Epithelial cell of esophagus (primary cell): ENCODE measurements around the gene LHX2.
"Not testable (repeated sequence)": the region's sequence is repeated elsewhere in the genome, so short reads cannot be mapped to it uniquely, and the experiment has no call there.

ENCODE experiments used
- DNase-seq: peaks from one replicate; pipeline ENCODE4 v3.0.0; 2010; ENCODE audit warnings: low read depth
- H3K4me3 ChIP-seq: 2 replicates; pipeline ENCODE4 v1.5.1; 2011; ENCODE audit warnings: mild to moderate bottlenecking, low read length, control low read depth
- CTCF ChIP-seq: IDR thresholded peaks from 2 replicates; pipeline ENCODE4 v1.5.1; 2011; ENCODE audit warnings: low read depth, mild to moderate bottlenecking, low read length, control low read depth, inconsistent platforms; ENCODE audit not compliant: insufficient read depth; ENCODE audit errors: missing control alignments

LHX2 gene

DNA sequence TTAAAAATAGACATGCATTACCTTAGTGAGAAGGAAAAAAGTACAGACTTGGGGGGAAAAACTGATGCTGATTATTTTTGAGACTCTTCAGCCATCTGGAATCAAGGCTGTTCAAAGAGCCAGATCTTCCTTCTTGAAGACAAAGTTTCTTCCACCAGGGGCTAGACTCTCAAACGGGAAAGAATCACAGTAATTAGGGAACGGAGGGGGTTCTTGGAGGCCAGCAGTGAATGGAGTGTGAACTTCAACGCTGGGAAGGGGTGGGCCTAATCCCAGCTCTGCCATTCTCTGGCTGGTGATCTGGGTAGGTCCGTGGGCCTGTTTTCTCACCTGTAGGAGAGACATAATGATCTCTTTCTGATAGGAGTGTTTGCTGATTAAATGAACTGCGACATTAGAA, 21.1 kb upstream of the LHX2 start:
- DNase-seq: no peak
- H3K4me3 ChIP-seq: no peak overlapping the region
- no peak for TF ChIP-seq CTCF

DNA sequence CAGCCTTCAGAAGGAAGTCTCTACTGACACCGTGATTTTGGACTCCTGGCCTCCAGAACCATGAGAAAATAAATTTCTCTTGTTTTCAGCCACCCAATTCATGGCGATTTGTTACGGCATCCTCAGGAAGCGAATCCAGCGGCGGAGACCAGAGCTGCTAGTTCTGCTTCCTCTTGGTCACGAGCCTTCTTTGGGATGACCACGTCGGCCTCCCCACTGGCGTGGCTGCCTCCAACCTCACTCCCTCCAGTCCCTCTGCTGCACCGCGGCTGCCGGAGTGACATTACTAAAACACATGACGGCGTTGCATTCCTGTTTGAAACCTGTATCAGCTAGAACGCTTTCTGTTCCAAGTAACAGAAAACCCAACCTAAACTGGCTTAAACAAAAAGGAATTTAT, 18.9 kb upstream of the LHX2 start:
- H3K4me3 ChIP-seq, DNase-seq: not testable (repeated sequence)

DNA sequence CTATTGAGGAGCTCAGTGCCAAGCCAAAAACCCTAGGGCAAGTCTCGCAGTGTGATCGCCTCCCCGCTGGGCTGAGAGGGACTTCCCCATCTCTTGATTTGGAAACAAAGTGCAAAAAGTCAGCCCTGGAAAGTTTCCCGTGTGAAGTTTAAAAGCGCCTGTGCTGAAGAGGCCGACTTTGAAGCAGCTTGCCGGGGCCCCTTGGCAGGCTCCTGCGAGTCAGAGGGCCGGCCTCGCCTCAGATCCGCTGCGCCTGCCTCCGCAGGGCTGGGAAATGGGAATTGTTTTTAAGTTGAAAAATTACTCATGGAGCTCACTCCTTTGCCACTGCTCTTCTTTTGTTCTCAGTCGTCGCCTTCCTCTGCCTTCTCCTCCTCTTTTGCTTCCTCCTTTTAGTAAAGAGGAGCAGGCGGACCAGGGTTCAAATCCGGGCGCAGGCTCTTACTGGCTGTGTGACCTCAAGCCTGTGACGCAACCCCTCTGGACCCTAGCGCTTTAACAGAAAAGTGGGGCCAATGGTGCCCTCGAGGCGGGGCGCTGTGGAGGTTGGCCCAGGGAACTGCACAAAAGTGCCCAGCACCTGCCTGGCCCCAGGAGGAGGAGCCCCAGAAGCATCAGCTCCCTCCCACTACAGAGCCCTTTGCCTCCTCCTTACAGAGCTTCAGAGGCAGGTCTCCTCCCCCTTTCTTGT, 14.7 kb upstream of the LHX2 start:
- TF ChIP-seq CTCF: no peak
- DNase-seq: peak; percentile 25
- no peak overlapping the region for H3K4me3 ChIP-seq

- TF ChIP-seq CTCF: no peak
- peak; percentile 80 for DNase-seq
- no peak overlapping the region for H3K4me3 ChIP-seq
Observed at GRCh38 chr9:123997665-123998277, 13.8 kb upstream of the LHX2 start.

DNA sequence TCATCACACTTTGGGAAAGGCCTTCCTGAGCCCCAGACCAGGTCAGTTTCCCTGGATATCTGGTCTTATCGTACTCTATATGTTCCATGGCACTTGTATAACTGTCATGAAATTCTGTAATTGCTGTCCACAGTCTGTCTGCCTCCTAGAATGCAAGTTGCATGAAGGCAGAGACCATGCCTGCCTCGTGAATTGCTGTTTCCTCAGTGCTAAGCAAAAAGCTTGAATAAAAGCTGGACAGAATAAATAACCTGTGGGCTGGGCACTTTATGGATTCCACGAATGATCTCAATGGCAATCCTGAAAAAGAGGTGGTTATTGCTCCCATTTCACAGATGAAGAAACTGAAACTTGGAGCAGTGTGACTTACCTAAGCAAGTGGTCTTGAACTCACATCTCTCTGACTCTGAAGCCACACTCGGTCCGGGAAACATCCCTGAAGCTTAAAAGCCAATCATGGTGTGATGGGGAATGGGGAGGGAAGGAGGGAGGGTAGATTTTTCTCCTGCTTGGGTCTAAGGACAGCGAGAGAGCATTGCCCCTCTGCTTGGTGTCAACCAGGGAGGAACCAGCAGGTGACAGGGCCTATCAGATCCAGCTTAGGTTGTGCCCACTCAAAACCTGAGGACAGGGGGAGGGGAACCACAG, 13.2 kb upstream of the LHX2 start:
- TF ChIP-seq CTCF: no peak

DNA sequence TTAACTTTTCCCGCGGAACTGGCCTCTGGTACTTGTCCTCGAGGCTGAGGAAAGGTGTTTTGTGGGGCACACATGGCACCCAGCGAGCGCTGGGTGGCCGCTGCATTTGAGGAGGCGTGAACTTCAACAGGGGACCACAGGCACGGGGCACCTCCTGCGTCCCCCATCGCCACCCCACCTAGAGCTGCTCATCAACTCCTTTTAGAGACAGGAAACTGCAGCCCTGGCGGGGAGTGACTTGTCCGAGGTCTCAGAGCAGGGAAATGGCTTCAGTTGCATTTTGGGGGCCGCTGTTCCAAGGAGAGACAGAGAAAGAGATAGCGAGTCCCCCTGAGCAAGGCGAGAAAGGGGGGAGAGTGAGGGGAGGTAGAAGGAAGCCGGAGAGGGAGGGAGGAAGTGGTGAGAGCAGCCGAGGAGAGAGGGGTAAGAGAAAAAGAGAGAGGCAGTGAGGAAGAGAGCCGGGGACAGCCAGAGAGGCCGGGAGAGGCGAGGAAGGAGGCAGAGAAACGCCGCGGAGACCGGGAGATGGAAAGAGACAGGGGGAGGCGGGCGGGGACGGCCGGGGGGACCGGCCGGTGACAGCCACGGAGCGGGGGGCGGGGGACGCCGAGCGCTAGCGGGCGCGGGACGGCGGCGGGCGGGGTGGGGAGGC, 12.5 kb upstream of the LHX2 start:
- no peak overlapping the region for H3K4me3 ChIP-seq

More for the DNA sequence above, 13.2 kb upstream of the LHX2 start:
- DNase-seq: no peak
- no peak overlapping the region for H3K4me3 ChIP-seq

More for the DNA sequence above, 12.5 kb upstream of the LHX2 start:
- DNase-seq: no peak
- TF ChIP-seq CTCF: no peak
